Skin of body (tissue), 3 donors: ENCODE results near the gene EZR. TPM values are rescaled to one million over a fixed set of nuclear protein-coding genes. Genes with fewer than 3 reads are reported as not detected.

Source experiments
- DNase-seq: peaks from one replicate; lab custom pipeline; 2025; lab: John Stamatoyannopoulos, UW
- small RNA-seq: library from RNA; depleted of rRNA; stranded (forward); fragments of <200 nt; gene quantifications from one replicate; pipeline ENCODE3, GENCODE V24; 2014; ENCODE audit warnings: low replicate concordance
- total RNA-seq: library from RNA; depleted of rRNA; stranded (reverse); fragments of >200 nt; gene quantifications from one replicate; pipeline ENCODE4 v1.2.3, GENCODE V29; 2014

EZR gene
- total RNA-seq, 1 donor from 2014 or later = 108 TPM

- no peak for DNase-seq
These were observed 84.2 kb downstream of the EZR start for GRCh38 chr6:158735009-158735408.

- no peak for DNase-seq
These were observed 88.6 kb downstream of the EZR start for GRCh38 chr6:158730541-158730907.

- DNase-seq = no peak
These were observed 89.1 kb downstream of the EZR start for GRCh38 chr6:158729906-158730540.

GRCh38 chr6:158725704-158726103 lies 93.5 kb downstream of the EZR start:
- DNase-seq = no peak

- DNase-seq = no peak
These were observed 96.9 kb downstream of the EZR start for GRCh38 chr6:158722176-158722729.

GRCh38 chr6:158718461-158719046 lies 100.6 kb downstream of the EZR start:
- no peak for DNase-seq

- DNase-seq = no peak
These were observed 101.5 kb downstream of the EZR start for GRCh38 chr6:158717341-158718330.

Small RNA genes within 50 kb of the gene (small RNA-seq; reads per million reads assigned to genes)
- not detected for gene MIR3918

Other genes starting within 250 kb of the EZR start
- gene DYNLT1, start 174.6 kb downstream of the EZR start, total RNA-seq = 35.2 TPM
- 2.7 TPM for gene SYTL3, start 169.3 kb downstream of the EZR start, total RNA-seq
- 5.1 TPM for gene RSPH3, start 180.8 kb upstream of the EZR start, total RNA-seq
- 4.5 TPM for gene TAGAP, start 225.6 kb upstream of the EZR start, total RNA-seq